Colonic mucosa (tissue), 4 donors: ENCODE measurements around the gene SP3. TPM values are rescaled to one million over a fixed set of nuclear protein-coding genes. Genes with fewer than 3 reads are reported as not detected.

Source experiments
- DNase-seq: peaks from one replicate; pipeline ENCODE4 v3.0.0-alpha.2; 2020
- H3K27ac ChIP-seq: fragments of 200-600 bp; one replicate; pipeline ENCODE4 v1.8.0; 2021
- H3K27me3 ChIP-seq: fragments of 200-600 bp; one replicate; pipeline ENCODE4 v1.8.0; 2021
- H3K36me3 ChIP-seq: fragments of 200-600 bp; one replicate; pipeline ENCODE4 v1.8.0; 2021
- H3K4me1 ChIP-seq: fragments of 200-600 bp; one replicate; pipeline ENCODE4 v1.8.0; 2021; ENCODE audit warnings: mild to moderate bottlenecking
- H3K4me3 ChIP-seq: fragments of 200-600 bp; one replicate; pipeline ENCODE4 v1.8.0; 2021
- H3K9ac ChIP-seq, 2 donors: one replicate each; pipeline ENCODE4 v1.7.0; 2013; ENCODE audit warnings: control low read depth in 2 of 2, low read depth in 2 of 2, low read length in 2 of 2
- H3K9me3 ChIP-seq: fragments of 200-600 bp; one replicate; pipeline ENCODE4 v1.8.0; 2021
- CTCF ChIP-seq: fragments of 200-600 bp; IDR thresholded peaks from one replicate; pipeline ENCODE4 v1.8.0; 2022; ENCODE audit warnings: antibody characterized with exemption, mild to moderate bottlenecking
- intact Hi-C: fragments of 100-400 bp; cut with DNase I; formaldehyde crosslinking; loops from one replicate; pipeline ENCODE4 v1.14.1; 2022
- total RNA-seq, 2 donors: library from RNA; stranded (reverse); fragmentation: NEBNext Ultra II Directional in 1 of 2; extraction: Animal tissue kit (Norgen Biotek cat#: 25700) in 1 of 2; gene quantifications; one replicate each; pipeline ENCODE4 v1.2.1, GENCODE V29; 2021
- donor health status: healthy.
- donor health status: DM: no; HTN: no; CAD: no.
- donor health status: DM: no; HTN: no; CAD: no.

SP3 gene
- total RNA-seq, 2 donors from 2014 or later, result 77.0 to 99.0 TPM

- no peak overlapping the region for H3K9ac ChIP-seq
- no peak for TF ChIP-seq CTCF
- no peaks in the 10 kb centered on the region for H3K36me3 ChIP-seq
- no peak for DNase-seq
- H3K4me3 ChIP-seq, result no peak overlapping the region
- no peaks in the 10 kb centered on the region for H3K9me3 ChIP-seq
- intact Hi-C loops, result no loop called here
- no peaks in the 10 kb centered on the region for H3K4me1 ChIP-seq
- H3K27ac ChIP-seq, result no peak overlapping the region
- no peaks in the 10 kb centered on the region for H3K27me3 ChIP-seq
These were observed 7.5 kb upstream of the SP3 start for GRCh38 chr2:173972636-173973035.

GRCh38 chr2:173972165-173972564 is 7.0 kb upstream of the SP3 start:
- Histone ChIP-seq H3K27me3 (no peaks in the 10 kb centered on the region), H3K4me3 (no peak overlapping the region), H3K36me3 (no peaks in the 10 kb centered on the region), H3K9ac (no peak overlapping the region), H3K27ac (no peak overlapping the region), H3K9me3 (no peaks in the 10 kb centered on the region), H3K4me1 (peaks cover 1% of the 10 kb centered on the region)
- DNase-seq, result no peak
- intact Hi-C loops, result no loop called here
- TF ChIP-seq CTCF, result no peak

- no peak for DNase-seq
- H3K4me1 ChIP-seq, result peaks cover 10% of the 10 kb centered on the region
- H3K9ac ChIP-seq, result no peak overlapping the region
- intact Hi-C loops, result no loop called here
- no peak overlapping the region for H3K27ac ChIP-seq
- no peaks in the 10 kb centered on the region for H3K36me3 ChIP-seq
- H3K4me3 ChIP-seq, result no peak overlapping the region
- H3K27me3 ChIP-seq, result no peaks in the 10 kb centered on the region
- no peak for TF ChIP-seq CTCF
- H3K9me3 ChIP-seq, result no peaks in the 10 kb centered on the region
These were observed 5.3 kb upstream of the SP3 start for GRCh38 chr2:173970516-173970924.

GRCh38 chr2:173969886-173970285 is 4.7 kb upstream of the SP3 start:
- Histone ChIP-seq H3K4me3 (no peak overlapping the region), H3K4me1 (peaks cover 10% of the 10 kb centered on the region), H3K27me3 (no peaks in the 10 kb centered on the region), H3K27ac (no peak overlapping the region), H3K36me3 (no peaks in the 10 kb centered on the region), H3K9me3 (no peaks in the 10 kb centered on the region), H3K9ac (no peak overlapping the region)
- intact Hi-C loops, result loop anchor here (10.0 kb wide), 1 partner anchor 65 kb away; no protein-coding TSS in a partner anchor
- TF ChIP-seq CTCF, result no peak
- no peak for DNase-seq

GRCh38 chr2:173968551-173968950 is 3.4 kb upstream of the SP3 start:
- H3K4me1 ChIP-seq, result peaks cover 10% of the 10 kb centered on the region
- intact Hi-C loops, result loop anchor here (10.0 kb wide), 1 partner anchor 66 kb away; no protein-coding TSS in a partner anchor

More at GRCh38 chr2:173968551-173968950, 3.4 kb upstream of the SP3 start:
- Histone ChIP-seq H3K4me3 (no peak overlapping the region), H3K27me3 (no peaks in the 10 kb centered on the region), H3K9ac (no peak overlapping the region), H3K36me3 (no peaks in the 10 kb centered on the region), H3K27ac (no peak overlapping the region), H3K9me3 (no peaks in the 10 kb centered on the region)
- DNase-seq, result no peak
- TF ChIP-seq CTCF, result no peak
